Naive thymus-derived CD4-positive, alpha-beta T cell (primary cell): Measurements from ENCODE around the gene CCDC134. TPM values are rescaled to one million over a fixed set of nuclear protein-coding genes. Genes with fewer than 3 reads are reported as not detected.

Experiments used
- ATAC-seq: fragments of 150-1000 bp; cut with Tn5 transposase; 2 replicates; pipeline ENCODE4 v1.10.0; 2021; ENCODE audit warnings: mild to moderate bottlenecking, moderate library complexity
- CTCF ChIA-PET: fragments of 350-600 bp; sonication (Branson Sonifier 250); formaldehyde crosslinking; loops from one replicate; lab custom pipeline; 2021; ENCODE audit warnings: antibody characterized with exemption; lab: Charles Lee
- POLR2A ChIA-PET: fragments of 350-600 bp; sonication (Branson Sonifier 250); formaldehyde crosslinking; loops from one replicate; lab custom pipeline; 2021; ENCODE audit warnings: antibody characterized with exemption, inconsistent platforms; lab: Charles Lee
- DNase-seq, 9 donors: peaks; one replicate each; pipeline versions ENCODE4 v3.0.0 to v3.0.0-alpha.2; 2020 to 2022; ENCODE audit warnings: mixed read lengths in 1 of 9
- H3K27ac ChIP-seq: one replicate; pipeline ENCODE4 v1.7.0; 2013; ENCODE audit warnings: mild to moderate bottlenecking, low read depth, low read length, moderate library complexity
- H3K27me3 ChIP-seq, 2 donors: one replicate each; pipeline ENCODE4 v1.7.0; 2013; ENCODE audit warnings: low read length in 2 of 2, mild to moderate bottlenecking in 2 of 2, moderate library complexity in 2 of 2; ENCODE audit not compliant: control insufficient read depth in 2 of 2, insufficient read depth in 2 of 2
- H3K36me3 ChIP-seq, 3 experiments: 1 replicate in 2 of 3; 2 replicates in 1 of 3; pipeline ENCODE4 v1.7.0; 2013; ENCODE audit warnings: low read length in 3 of 3, mild to moderate bottlenecking in 3 of 3, moderate library complexity in 1 of 3; ENCODE audit not compliant: insufficient read depth in 3 of 3, control insufficient read depth in 2 of 3
- H3K4me1 ChIP-seq, 2 donors: one replicate each; pipeline ENCODE4 v1.7.0; 2013; ENCODE audit warnings: low read length in 2 of 2, mild to moderate bottlenecking in 2 of 2, moderate library complexity in 1 of 2; ENCODE audit not compliant: control insufficient read depth in 2 of 2, insufficient read depth in 2 of 2
- H3K4me3 ChIP-seq: 2 replicates; pipeline ENCODE4 v1.7.0; 2013; ENCODE audit warnings: mild to moderate bottlenecking, low read length
- H3K9me3 ChIP-seq, 3 experiments: 1 replicate in 2 of 3; 2 replicates in 1 of 3; pipeline ENCODE4 v1.7.0; 2013; ENCODE audit warnings: low read length in 3 of 3; ENCODE audit not compliant: control insufficient read depth in 2 of 3
- H3K27ac Mint-ChIP-seq, 9 donors: one replicate each; pipeline ENCODE4 v1.8.0; 2020 to 2022; ENCODE audit warnings: mixed read lengths in 9 of 9, mild to moderate bottlenecking in 8 of 9, moderate library complexity in 5 of 9, inconsistent platforms in 2 of 9
- H3K27me3 Mint-ChIP-seq, 5 donors: one replicate each; pipeline ENCODE4 v1.8.0; 2021 to 2022; ENCODE audit warnings: mixed read lengths in 5 of 5, mild to moderate bottlenecking in 1 of 5
- H3K36me3 Mint-ChIP-seq, 5 donors: one replicate each; pipeline ENCODE4 v1.8.0; 2020 to 2022; ENCODE audit warnings: mixed read lengths in 5 of 5, mild to moderate bottlenecking in 3 of 5, inconsistent platforms in 1 of 5
- H3K4me1 Mint-ChIP-seq, 7 donors: one replicate each; pipeline ENCODE4 v1.8.0; 2020 to 2022; ENCODE audit warnings: mixed read lengths in 7 of 7, mild to moderate bottlenecking in 3 of 7, inconsistent platforms in 1 of 7
- H3K4me3 Mint-ChIP-seq, 10 donors: one replicate each; pipeline ENCODE4 v1.8.0; 2020 to 2022; ENCODE audit warnings: mild to moderate bottlenecking in 10 of 10, mixed read lengths in 10 of 10, moderate library complexity in 6 of 10, inconsistent platforms in 2 of 10
- H3K9me3 Mint-ChIP-seq, 11 donors: one replicate each; pipeline ENCODE4 v1.8.0; 2020 to 2022; ENCODE audit warnings: mixed read lengths in 11 of 11, mild to moderate bottlenecking in 4 of 11, inconsistent platforms in 1 of 11, moderate library complexity in 1 of 11
- intact Hi-C, 2 donors: fragments of 100-400 bp; cut with micrococcal nuclease; formaldehyde crosslinking; loops; one replicate each; pipeline ENCODE4 v1.15.1; 2023
- polyA plus RNA-seq, 2 donors: library from polyadenylated mRNA; unstranded; fragments of 300-500 nt; fragmentation: Illumina TruSeq; gene quantifications; one replicate each; pipeline ENCODE4 v1.2.3, GENCODE V29; 2021
- total RNA-seq, 6 experiments: library from RNA in 5 of 6; stranded (reverse) in 5 of 6; gene quantifications; 1 replicate in 5 of 6; 2 replicates in 1 of 6; pipeline ENCODE4 v1.2.3 and lab custom pipeline; 2021 to 2026

Gene CCDC134
- total and polyA plus RNA-seq, 7 experiments from 2014 or later, result 4.5 to 22.8 (median 16.4) TPM

DNA sequence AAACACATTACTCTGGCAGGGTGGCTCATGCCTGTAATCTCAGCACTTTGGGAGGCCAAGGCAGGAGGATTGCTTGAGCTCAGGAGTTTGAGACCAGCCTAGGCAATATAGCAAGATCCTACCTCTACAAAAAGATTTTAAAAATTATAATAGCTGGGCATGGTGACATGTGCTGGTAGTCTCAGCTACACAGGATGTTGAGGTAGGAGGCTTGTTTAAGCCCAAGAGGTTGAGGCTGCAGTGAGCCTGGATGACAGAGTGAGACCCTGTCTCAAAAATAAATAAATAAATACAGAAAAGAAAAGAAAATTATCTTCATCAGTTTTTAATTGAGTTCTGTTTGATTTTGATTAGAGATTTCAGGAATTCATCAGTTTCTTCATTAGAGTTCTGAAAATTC lies 5.2 kb downstream of the CCDC134 start:
- CTCF ChIA-PET, result no interaction called here
- DNase-seq (no peak), ATAC-seq (no peak)
- Mint-ChIP-seq H3K36me3 (peaks cover 0 to 14% (median 10%) of the 10 kb centered on the region in 5 donors), H3K4me3 (no peak overlapping the region), H3K9me3 (peaks cover 0 to 4% (median 0%) of the 10 kb centered on the region in 11 donors), H3K27ac (peak overlapping the region in 2 of 9 donors; percentile 28 to 38), H3K27me3 (no peaks in the 10 kb centered on the region), H3K4me1 (peaks cover 23 to 43% (median 30%) of the 10 kb centered on the region in 7 donors)
- H3K9me3 ChIP-seq, result no peaks in the 10 kb centered on the region
- POLR2A ChIA-PET, result interaction anchor here (0.7 to 3.5 kb wide), 3 partner anchors 25 to 46 kb away, joined by 3 to 17 read pairs (median 3); no protein-coding TSS in a partner anchor
- peaks cover 11 to 12% of the 10 kb centered on the region in 2 donors for H3K4me1 ChIP-seq
- peaks cover 0 to 21% (median 7%) of the 10 kb centered on the region in 3 experiments for H3K36me3 ChIP-seq
- intact Hi-C loops, result no loop called here
- H3K4me3 ChIP-seq, result no peak overlapping the region
- H3K27me3 ChIP-seq, result no peaks in the 10 kb centered on the region
- H3K27ac ChIP-seq, result no peak overlapping the region

GRCh38 chr22:41808400-41808799 lies 7.9 kb downstream of the CCDC134 start:
- intact Hi-C loops, result no loop called here
- CTCF ChIA-PET, result no interaction called here
- Mint-ChIP-seq H3K9me3 (no peaks in the 10 kb centered on the region), H3K36me3 (peaks cover 0 to 22% (median 10%) of the 10 kb centered on the region in 5 donors), H3K27ac (no peak overlapping the region), H3K4me1 (peaks cover 9 to 27% (median 14%) of the 10 kb centered on the region in 7 donors), H3K27me3 (no peaks in the 10 kb centered on the region), H3K4me3 (no peak overlapping the region)
- Histone ChIP-seq H3K36me3 (peaks cover 5 to 41% (median 7%) of the 10 kb centered on the region in 3 experiments), H3K4me1 (no peaks in the 10 kb centered on the region), H3K27me3 (no peaks in the 10 kb centered on the region), H3K27ac (no peak overlapping the region), H3K4me3 (no peak overlapping the region), H3K9me3 (no peaks in the 10 kb centered on the region)
- no peak for ATAC-seq
- no peak for DNase-seq
- POLR2A ChIA-PET, result interaction anchor here (0.7 to 2.1 kb wide), 3 partner anchors 8 to 26 kb away, joined by 3 to 8 read pairs (median 5); partner anchors contain the start of gene CCDC134

DNA sequence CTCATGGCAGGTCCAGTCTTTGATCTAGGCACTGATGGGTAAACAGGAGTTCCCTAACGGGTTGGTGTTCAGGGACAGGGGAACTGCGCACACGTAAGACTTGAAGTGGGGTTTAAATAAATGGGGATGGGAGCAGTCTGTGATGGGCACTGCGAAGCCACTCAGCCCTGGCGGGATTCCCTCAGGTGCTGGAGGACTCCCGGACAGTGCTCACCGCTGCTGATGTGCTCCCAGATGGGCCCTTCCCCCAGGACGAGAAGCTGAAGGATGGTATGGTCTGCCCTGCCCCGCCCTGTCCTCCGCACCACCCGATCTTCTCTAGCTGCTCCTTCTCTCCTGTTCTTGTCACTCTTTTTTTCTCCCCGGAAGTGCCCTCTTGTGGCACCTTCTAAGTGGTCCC lies 9.5 kb downstream of the CCDC134 start:
- peaks cover 0 to 25% (median 10%) of the 10 kb centered on the region in 5 donors for H3K36me3 Mint-ChIP-seq
- POLR2A ChIA-PET, result interaction anchor here (1.3 kb wide), 1 partner anchor 29 kb away, joined by 4 read pairs; no protein-coding TSS in a partner anchor
- Histone ChIP-seq H3K27ac (no peak overlapping the region), H3K27me3 (no peaks in the 10 kb centered on the region), H3K36me3 (peaks cover 5 to 48% (median 15%) of the 10 kb centered on the region in 3 experiments), H3K4me3 (no peak overlapping the region), H3K4me1 (no peaks in the 10 kb centered on the region), H3K9me3 (no peaks in the 10 kb centered on the region)
- no peak overlapping the region for H3K27ac Mint-ChIP-seq
- CTCF ChIA-PET, result no interaction called here
- DNase-seq, result no peak
- H3K4me3 Mint-ChIP-seq, result no peak overlapping the region
- peaks cover 0 to 15% (median 6%) of the 10 kb centered on the region in 7 donors for H3K4me1 Mint-ChIP-seq
- H3K9me3 Mint-ChIP-seq, result no peaks in the 10 kb centered on the region
- ATAC-seq, result no peak
- intact Hi-C loops, result no loop called here
- no peaks in the 10 kb centered on the region for H3K27me3 Mint-ChIP-seq

DNA sequence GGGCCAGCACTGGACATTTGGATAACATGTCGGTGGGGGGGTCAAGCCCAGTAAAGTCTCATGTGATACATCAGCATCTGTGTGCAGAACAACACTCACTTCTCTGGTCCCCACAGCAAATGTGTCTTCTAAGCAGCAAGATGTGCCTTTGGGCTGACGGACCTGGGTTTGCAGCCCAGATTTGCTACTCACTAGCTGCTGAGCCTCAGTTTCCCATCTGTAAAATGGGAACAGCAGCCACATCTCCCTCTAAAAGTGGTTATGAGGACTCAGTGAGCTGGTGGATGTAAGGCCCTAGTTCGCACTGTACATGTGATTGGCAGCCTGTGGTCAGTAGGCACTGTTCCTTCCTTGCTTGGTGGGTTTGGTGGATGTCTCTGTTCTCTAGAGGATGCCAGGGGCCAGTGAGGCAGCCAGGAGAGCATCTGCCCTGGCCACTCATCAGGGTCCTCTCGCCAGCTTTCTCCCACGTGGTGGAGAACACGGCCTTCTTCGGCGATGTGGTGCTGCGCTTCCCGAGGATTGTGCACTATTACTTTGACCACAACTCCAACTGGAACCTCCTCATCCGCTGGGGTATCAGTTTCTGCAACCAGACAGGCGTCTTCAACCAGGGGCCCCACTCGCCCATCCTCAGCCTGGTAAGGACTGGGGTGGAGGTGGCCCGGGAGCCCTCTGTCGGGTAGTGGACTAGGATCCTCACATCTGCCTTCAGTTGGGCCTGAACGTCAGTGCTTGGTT lies 12.5 kb downstream of the CCDC134 start:
- Mint-ChIP-seq H3K9me3 (no peaks in the 10 kb centered on the region), H3K27ac (no peak overlapping the region), H3K27me3 (no peaks in the 10 kb centered on the region), H3K4me1 (peaks cover 0 to 14% (median 5%) of the 10 kb centered on the region in 7 donors), H3K4me3 (no peak overlapping the region), H3K36me3 (peaks cover 0 to 25% (median 13%) of the 10 kb centered on the region in 5 donors)
- Histone ChIP-seq H3K4me3 (no peak overlapping the region), H3K4me1 (no peaks in the 10 kb centered on the region), H3K36me3 (peaks cover 5 to 64% (median 19%) of the 10 kb centered on the region in 3 experiments), H3K27ac (no peak overlapping the region), H3K9me3 (no peaks in the 10 kb centered on the region), H3K27me3 (no peaks in the 10 kb centered on the region)
- intact Hi-C loops, result no loop called here
- no peak for ATAC-seq
- no peak for DNase-seq
- POLR2A ChIA-PET, result interaction anchor here (2.4 kb wide), 1 partner anchor 12 kb away, joined by 7 read pairs; the partner anchor contains the start of gene CCDC134
- CTCF ChIA-PET, result interaction anchor here (0.6 to 0.7 kb wide), 2 partner anchors 113 to 167 kb away, joined by 3 read pairs; no protein-coding TSS in a partner anchor

- H3K9me3 Mint-ChIP-seq, result no peaks in the 10 kb centered on the region
These were observed 13.4 kb downstream of the CCDC134 start for GRCh38 chr22:41813726-41814410.

GRCh38 chr22:41815716-41816115 lies 15.2 kb downstream of the CCDC134 start:
- CTCF ChIA-PET, result no interaction called here

More at GRCh38 chr22:41813726-41814410, 13.4 kb downstream of the CCDC134 start:
- ChIA-PET CTCF (interaction anchor here (0.6 to 0.9 kb wide), 4 partner anchors 9 to 168 kb away, joined by 3 read pairs; no protein-coding TSS in a partner anchor), POLR2A (interaction anchor here (1.0 to 1.1 kb wide), 2 partner anchors 10 to 17 kb away, joined by 3 read pairs; no protein-coding TSS in a partner anchor)
- DNase-seq (no peak), ATAC-seq (no peak)
- H3K27me3 ChIP-seq, result no peaks in the 10 kb centered on the region
- no peaks in the 10 kb centered on the region for H3K4me1 ChIP-seq
- H3K27ac ChIP-seq, result no peak overlapping the region
- no peaks in the 10 kb centered on the region for H3K27me3 Mint-ChIP-seq
- H3K4me3 ChIP-seq, result no peak overlapping the region
- peak overlapping the region in 1 of 9 donors; percentile 46 for H3K27ac Mint-ChIP-seq
- H3K36me3 ChIP-seq, result peaks cover 5 to 63% (median 19%) of the 10 kb centered on the region in 3 experiments
- H3K4me3 Mint-ChIP-seq, result no peak overlapping the region
- H3K4me1 Mint-ChIP-seq, result peaks cover 0 to 12% (median 3%) of the 10 kb centered on the region in 7 donors
- intact Hi-C loops, result no loop called here
- H3K9me3 ChIP-seq, result no peaks in the 10 kb centered on the region
- peaks cover 0 to 25% (median 12%) of the 10 kb centered on the region in 5 donors for H3K36me3 Mint-ChIP-seq

More at GRCh38 chr22:41815716-41816115, 15.2 kb downstream of the CCDC134 start:
- Histone ChIP-seq H3K36me3 (peaks cover 5 to 44% (median 13%) of the 10 kb centered on the region in 3 experiments), H3K9me3 (no peaks in the 10 kb centered on the region), H3K4me1 (no peaks in the 10 kb centered on the region), H3K4me3 (no peak overlapping the region), H3K27me3 (no peaks in the 10 kb centered on the region), H3K27ac (no peak overlapping the region)
- ATAC-seq, result no peak
- intact Hi-C loops, result no loop called here
- H3K9me3 Mint-ChIP-seq, result no peaks in the 10 kb centered on the region
- no peaks in the 10 kb centered on the region for H3K27me3 Mint-ChIP-seq
- peaks cover 0 to 9% (median 0%) of the 10 kb centered on the region in 7 donors for H3K4me1 Mint-ChIP-seq
- peaks cover 0 to 23% (median 5%) of the 10 kb centered on the region in 5 donors for H3K36me3 Mint-ChIP-seq
- peak overlapping the region in 3 of 9 donors; percentile 16 to 51 (median 38) for H3K27ac Mint-ChIP-seq
- POLR2A ChIA-PET, result interaction anchor here (0.5 to 0.9 kb wide), 2 partner anchors 16 to 264 kb away, joined by 3 to 4 read pairs; partner anchors contain the start of gene CCDC134
- no peak for DNase-seq
- H3K4me3 Mint-ChIP-seq, result no peak overlapping the region
